MM.1S (cell line): Measurements from ENCODE around the gene SOX11.

ENCODE experiments used
- DNase-seq: peaks from one replicate; pipeline ENCODE4 v3.0.0-alpha.2; 2015
- H2AFZ ChIP-seq: fragments of 300-600 bp; sonication (generic); 2 replicates; pipeline ENCODE4 v1.6.0; 2016; ENCODE audit warnings: antibody characterized with exemption, low read length
- H3F3A ChIP-seq: fragments of 300-600 bp; sonication (generic); 2 replicates; pipeline ENCODE4 v1.6.1; 2016; ENCODE audit warnings: mild to moderate bottlenecking, antibody characterized with exemption, low read length, moderate library complexity, mixed read lengths; ENCODE audit not compliant: insufficient read depth
- H3K27ac ChIP-seq: fragments of 300-600 bp; sonication (generic); 2 replicates; pipeline ENCODE4 v1.5.1; 2016; ENCODE audit warnings: mild to moderate bottlenecking, low read length
- H3K27me3 ChIP-seq: fragments of 300-600 bp; sonication (generic); replicated peaks from 2 replicates; pipeline ENCODE4 v1.6.0; 2016; ENCODE audit warnings: low read length; ENCODE audit not compliant: insufficient read depth
- H3K36me3 ChIP-seq: fragments of 300-600 bp; sonication (generic); replicated peaks from 2 replicates; pipeline ENCODE4 v1.6.1; 2016; ENCODE audit warnings: mild to moderate bottlenecking, low read length, mixed read lengths; ENCODE audit not compliant: insufficient read depth
- H3K4me1 ChIP-seq: fragments of 300-600 bp; sonication (generic); 2 replicates; pipeline ENCODE4 v1.6.1; 2016; ENCODE audit warnings: low read length, mixed read lengths
- H3K4me2 ChIP-seq: fragments of 300-600 bp; sonication (generic); 2 replicates; pipeline ENCODE4 v1.6.0; 2016; ENCODE audit warnings: low read depth, low read length
- H3K4me3 ChIP-seq: fragments of 300-600 bp; sonication (generic); 2 replicates; pipeline ENCODE4 v1.5.1; 2016; ENCODE audit warnings: low read length, mixed read lengths
- H3K79me2 ChIP-seq: fragments of 300-600 bp; sonication (generic); 2 replicates; pipeline ENCODE4 v1.6.1; 2016; ENCODE audit warnings: mixed run types, low read length, mixed read lengths
- H3K9ac ChIP-seq: fragments of 300-600 bp; sonication (generic); 2 replicates; pipeline ENCODE4 v1.6.1; 2016; ENCODE audit warnings: low read length, mixed read lengths
- H3K9me2 ChIP-seq: fragments of 300-600 bp; sonication (generic); replicated peaks from 2 replicates; pipeline ENCODE4 v1.6.1; 2016; ENCODE audit warnings: mild to moderate bottlenecking, low read length, mixed read lengths; ENCODE audit not compliant: insufficient read depth
- H3K9me3 ChIP-seq: fragments of 300-600 bp; sonication (generic); replicated peaks from 2 replicates; pipeline ENCODE4 v1.6.1; 2016; ENCODE audit warnings: mild to moderate bottlenecking, low read length, mixed read lengths; ENCODE audit not compliant: insufficient read depth
- H4K20me1 ChIP-seq: fragments of 300-600 bp; sonication (generic); 2 replicates; pipeline ENCODE4 v1.6.1; 2016; ENCODE audit warnings: mild to moderate bottlenecking, low read length, moderate library complexity, mixed read lengths; ENCODE audit not compliant: insufficient read depth
- EZH2 ChIP-seq: fragments of 300-600 bp; sonication (generic); optimal IDR thresholded peaks from 2 replicates; pipeline ENCODE3; 2017; ENCODE audit warnings: low read depth, mild to moderate bottlenecking, antibody characterized with exemption, low read length, mixed read lengths
- EZH2phosphoT487 ChIP-seq: fragments of 300-600 bp; sonication (generic); IDR thresholded peaks from 2 replicates; pipeline ENCODE4 v1.6.1; 2018; ENCODE audit warnings: antibody characterized with exemption, low read length
- TF ChIP-seq, protein P1 (sequence below): fragments of 300-600 bp; sonication (generic); IDR thresholded peaks from 2 replicates; pipeline ENCODE4 v1.5.1; 2016; ENCODE audit warnings: antibody characterized with exemption, low read length, mixed read lengths

The SOX11 gene

GRCh38 chr2:5722236-5722635, 30.1 kb downstream of the SOX11 start:
- Histone ChIP-seq H3K9ac (no peak overlapping the region), H4K20me1 (no peaks in the 10 kb centered on the region), H3K36me3 (no peaks in the 10 kb centered on the region), H3F3A (no peaks in the 10 kb centered on the region), H3K79me2 (no peaks in the 10 kb centered on the region), H2AFZ (no peak overlapping the region), H3K9me2 (no peaks in the 10 kb centered on the region), H3K9me3 (no peaks in the 10 kb centered on the region), H3K4me2 (no peak overlapping the region), H3K4me1 (no peaks in the 10 kb centered on the region), H3K27ac (no peak overlapping the region), H3K27me3 (no peaks in the 10 kb centered on the region), H3K4me3 (no peak overlapping the region)
- no peak for DNase-seq
- TF ChIP-seq EZH2 (no peak), EZH2phosphoT487 (no peak)
- TF ChIP-seq, protein P1, sequence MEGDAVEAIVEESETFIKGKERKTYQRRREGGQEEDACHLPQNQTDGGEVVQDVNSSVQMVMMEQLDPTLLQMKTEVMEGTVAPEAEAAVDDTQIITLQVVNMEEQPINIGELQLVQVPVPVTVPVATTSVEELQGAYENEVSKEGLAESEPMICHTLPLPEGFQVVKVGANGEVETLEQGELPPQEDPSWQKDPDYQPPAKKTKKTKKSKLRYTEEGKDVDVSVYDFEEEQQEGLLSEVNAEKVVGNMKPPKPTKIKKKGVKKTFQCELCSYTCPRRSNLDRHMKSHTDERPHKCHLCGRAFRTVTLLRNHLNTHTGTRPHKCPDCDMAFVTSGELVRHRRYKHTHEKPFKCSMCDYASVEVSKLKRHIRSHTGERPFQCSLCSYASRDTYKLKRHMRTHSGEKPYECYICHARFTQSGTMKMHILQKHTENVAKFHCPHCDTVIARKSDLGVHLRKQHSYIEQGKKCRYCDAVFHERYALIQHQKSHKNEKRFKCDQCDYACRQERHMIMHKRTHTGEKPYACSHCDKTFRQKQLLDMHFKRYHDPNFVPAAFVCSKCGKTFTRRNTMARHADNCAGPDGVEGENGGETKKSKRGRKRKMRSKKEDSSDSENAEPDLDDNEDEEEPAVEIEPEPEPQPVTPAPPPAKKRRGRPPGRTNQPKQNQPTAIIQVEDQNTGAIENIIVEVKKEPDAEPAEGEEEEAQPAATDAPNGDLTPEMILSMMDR = no peak

DNA sequence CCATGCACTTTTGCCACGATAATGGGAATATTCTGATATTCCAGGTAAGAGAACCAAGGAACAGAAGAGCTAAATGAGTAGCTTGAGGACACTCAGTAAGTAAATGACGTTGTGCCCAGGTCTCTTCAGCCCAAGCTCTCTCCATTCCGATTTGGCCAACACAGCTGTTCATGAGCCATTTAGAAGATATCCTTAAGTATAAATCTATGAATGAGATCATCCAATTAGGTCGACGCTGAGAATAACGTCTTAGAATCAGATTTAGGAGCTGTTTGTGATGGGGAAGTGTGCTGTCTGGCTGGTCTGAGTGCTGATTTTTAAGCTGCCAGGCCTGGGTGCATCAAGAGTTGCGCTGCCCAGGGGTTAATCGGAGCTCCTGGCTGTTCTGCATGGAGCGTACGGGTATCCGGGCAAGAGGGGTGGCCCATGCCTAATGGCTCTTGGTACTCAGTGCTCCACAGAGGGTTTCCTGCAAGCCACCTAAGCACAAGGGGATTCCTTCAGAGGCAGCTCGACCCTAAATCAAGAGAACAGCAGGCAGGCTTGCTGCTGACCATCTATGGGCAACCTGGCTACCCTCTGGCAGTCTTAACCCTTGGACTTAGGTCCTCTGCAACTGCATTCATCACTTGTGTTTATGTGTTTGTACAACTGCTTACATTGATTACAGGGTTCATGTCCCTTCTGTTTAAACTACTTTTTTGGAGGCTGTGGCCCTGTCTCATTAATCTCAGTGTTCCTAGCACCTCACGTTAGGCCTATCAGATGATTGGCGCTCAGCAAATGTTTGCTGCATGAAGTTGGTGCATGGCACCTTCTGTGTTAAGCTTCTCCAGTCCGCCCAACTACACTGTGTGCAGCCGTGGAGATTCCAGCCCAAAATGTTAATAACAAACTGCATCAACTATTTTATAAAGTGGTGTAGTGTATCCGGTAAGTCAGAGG, 31.9 kb downstream of the SOX11 start:
- Histone ChIP-seq H3K9me2 (no peaks in the 10 kb centered on the region), H3K4me2 (no peak overlapping the region), H3K4me3 (no peak overlapping the region), H3K9me3 (no peaks in the 10 kb centered on the region), H3F3A (no peaks in the 10 kb centered on the region), H3K9ac (no peak overlapping the region), H3K27me3 (no peaks in the 10 kb centered on the region), H4K20me1 (no peaks in the 10 kb centered on the region), H3K4me1 (no peaks in the 10 kb centered on the region), H2AFZ (no peak overlapping the region), H3K36me3 (no peaks in the 10 kb centered on the region), H3K79me2 (no peaks in the 10 kb centered on the region), H3K27ac (no peak overlapping the region)
- TF ChIP-seq EZH2phosphoT487 (no peak), EZH2 (no peak)
- TF ChIP-seq, protein P1 = no peak
- no peak for DNase-seq

DNA sequence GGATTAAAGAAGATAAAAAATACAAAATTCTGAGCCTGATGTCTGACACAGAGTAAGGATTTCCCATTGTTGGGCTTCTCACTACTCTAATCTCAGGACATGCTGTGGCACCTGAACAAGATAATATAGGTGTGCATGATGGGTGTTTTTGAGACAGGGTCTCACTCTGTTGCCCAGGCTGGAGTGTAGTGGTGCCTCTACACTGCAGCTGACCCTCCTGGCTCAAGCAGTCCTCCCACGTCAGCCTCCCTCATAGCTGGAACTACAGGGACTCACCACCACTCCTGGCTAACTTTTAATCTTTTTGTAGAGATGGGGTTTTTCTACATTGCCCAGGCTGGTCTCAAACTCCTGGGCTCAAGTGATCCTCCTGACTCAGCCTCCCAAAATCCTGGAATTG, 32.9 kb downstream of the SOX11 start:
- H3K9me2 ChIP-seq = no peaks in the 10 kb centered on the region
- TF ChIP-seq EZH2phosphoT487 (no peak), EZH2 (no peak)
- H3K9ac ChIP-seq = no peak overlapping the region
- no peak overlapping the region for H3K4me3 ChIP-seq
- H4K20me1 ChIP-seq = no peaks in the 10 kb centered on the region
- no peak overlapping the region for H3K4me2 ChIP-seq
- no peak overlapping the region for H2AFZ ChIP-seq
- H3K36me3 ChIP-seq = no peaks in the 10 kb centered on the region
- no peaks in the 10 kb centered on the region for H3K79me2 ChIP-seq
- H3K4me1 ChIP-seq = no peaks in the 10 kb centered on the region
- no peaks in the 10 kb centered on the region for H3K9me3 ChIP-seq
- no peaks in the 10 kb centered on the region for H3K27me3 ChIP-seq
- H3K27ac ChIP-seq = no peak overlapping the region
- no peak for DNase-seq
- no peaks in the 10 kb centered on the region for H3F3A ChIP-seq
